Aorta (tissue), 5 donors: ENCODE measurements around the gene PROX2. TPM values are rescaled to one million over a fixed set of nuclear protein-coding genes. Genes with fewer than 3 reads are reported as not detected.

ENCODE experiments used
- ATAC-seq: fragments of 200-7000 bp; cut with Tn5 transposase; one replicate; pipeline ENCODE4 v1.9.1; 2022; ENCODE audit warnings: moderate library complexity; ENCODE audit not compliant: low FRiP score
- DNase-seq, 2 donors: peaks; one replicate each; pipeline ENCODE4 v3.0.0-alpha.2; 2020
- H3K27ac ChIP-seq, 2 donors: one replicate each; pipeline ENCODE4 v1.5.1; 2013; ENCODE audit warnings: low read length in 2 of 2, mild to moderate bottlenecking in 2 of 2, moderate library complexity in 2 of 2, control low read depth in 1 of 2, inconsistent platforms in 1 of 2, low read depth in 1 of 2
- H3K27me3 ChIP-seq, 2 donors: one replicate each; pipeline ENCODE4 v1.6.1; 2013; ENCODE audit warnings: control low read depth in 1 of 2, low read length in 1 of 2, mild to moderate bottlenecking in 1 of 2, moderate library complexity in 1 of 2; ENCODE audit not compliant: insufficient read depth in 2 of 2, control insufficient read depth in 1 of 2
- H3K36me3 ChIP-seq, 2 donors: one replicate each; pipeline ENCODE4 v1.6.1; 2013; ENCODE audit warnings: control low read depth in 1 of 2, low read length in 1 of 2, mild to moderate bottlenecking in 1 of 2; ENCODE audit not compliant: insufficient read depth in 2 of 2, control insufficient read depth in 1 of 2
- H3K4me1 ChIP-seq, 2 donors: one replicate each; pipeline ENCODE4 v1.6.1; 2013; ENCODE audit warnings: low read length in 2 of 2, control low read depth in 1 of 2, mild to moderate bottlenecking in 1 of 2, moderate library complexity in 1 of 2; ENCODE audit not compliant: insufficient read depth in 2 of 2, control insufficient read depth in 1 of 2
- H3K4me3 ChIP-seq, 2 donors: one replicate each; pipeline ENCODE4 v1.5.1; 2013; ENCODE audit warnings: low read length in 2 of 2, control low read depth in 1 of 2, mild to moderate bottlenecking in 1 of 2
- H3K9me3 ChIP-seq: one replicate; pipeline ENCODE4 v1.6.1; 2013; ENCODE audit warnings: mild to moderate bottlenecking, low read length; ENCODE audit not compliant: control insufficient read depth
- WGBS, 2 donors: extraction: QIAGEN DNeasy Blood & Tissue Kit; methylation state at CpG; one replicate each; pipeline ENCODE4 v1.1.7; 2013; 5-methylcytosine and 5-hydroxymethylcytosine counted together
- intact Hi-C, 2 donors: fragments of 100-400 bp; cut with DNase I; formaldehyde crosslinking; loops; one replicate each; pipeline versions ENCODE4 v1.14.2 to v1.15.0; 2022
- long read RNA-seq, 2 donors: library from polyadenylated mRNA; unstranded; transcript quantifications; one replicate each; pipeline ENCODE4 v2.0.0, GENCODE V29; 2020 to 2021
- polyA plus RNA-seq, 2 donors: library from polyadenylated mRNA; stranded (reverse); fragments of 200-250 nt; gene quantifications; one replicate each; pipeline ENCODE4 v1.2.3, GENCODE V29; 2013
- total RNA-seq, 2 donors: library from RNA; stranded (reverse); fragmentation: NEBNext Ultra II Directional; extraction: Animal tissue kit (Norgen Biotek cat#: 25700); gene quantifications; one replicate each; pipeline ENCODE4 v1.2.1, GENCODE V29; 2021
- donor health status: healthy with polysubstance abuse.
- donor health status: Bipolar disorder and iron deficiency.
- donor health status: DM: no; HTN: no; CAD: no.
- donor health status: DM: no; HTN: no; CAD: no.
- donor health status: DM: yes; HTN: yes; CAD: no.

The PROX2 gene, protein sequence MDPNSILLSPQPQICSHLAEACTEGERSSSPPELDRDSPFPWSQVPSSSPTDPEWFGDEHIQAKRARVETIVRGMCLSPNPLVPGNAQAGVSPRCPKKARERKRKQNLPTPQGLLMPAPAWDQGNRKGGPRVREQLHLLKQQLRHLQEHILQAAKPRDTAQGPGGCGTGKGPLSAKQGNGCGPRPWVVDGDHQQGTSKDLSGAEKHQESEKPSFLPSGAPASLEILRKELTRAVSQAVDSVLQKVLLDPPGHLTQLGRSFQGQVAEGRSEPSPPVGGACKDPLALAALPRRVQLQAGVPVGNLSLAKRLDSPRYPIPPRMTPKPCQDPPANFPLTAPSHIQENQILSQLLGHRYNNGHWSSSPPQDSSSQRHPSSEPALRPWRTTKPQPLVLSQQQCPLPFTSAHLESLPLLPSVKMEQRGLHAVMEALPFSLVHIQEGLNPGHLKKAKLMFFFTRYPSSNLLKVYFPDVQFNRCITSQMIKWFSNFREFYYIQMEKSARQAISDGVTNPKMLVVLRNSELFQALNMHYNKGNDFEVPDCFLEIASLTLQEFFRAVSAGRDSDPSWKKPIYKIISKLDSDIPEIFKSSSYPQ
- total RNA-seq (not detected), polyA plus RNA-seq (not detected)
- long read RNA-seq, donor 1, partial matches to known transcripts = 0 of 1 reads
- long read RNA-seq, donor 1, other reads (novel, unspliced or antisense) = 1 of 1 reads
- long read RNA-seq, donor 2, partial matches to known transcripts = 0 of 14 reads
- long read RNA-seq, donor 2, other reads (novel, unspliced or antisense) = 14 of 14 reads

DNA sequence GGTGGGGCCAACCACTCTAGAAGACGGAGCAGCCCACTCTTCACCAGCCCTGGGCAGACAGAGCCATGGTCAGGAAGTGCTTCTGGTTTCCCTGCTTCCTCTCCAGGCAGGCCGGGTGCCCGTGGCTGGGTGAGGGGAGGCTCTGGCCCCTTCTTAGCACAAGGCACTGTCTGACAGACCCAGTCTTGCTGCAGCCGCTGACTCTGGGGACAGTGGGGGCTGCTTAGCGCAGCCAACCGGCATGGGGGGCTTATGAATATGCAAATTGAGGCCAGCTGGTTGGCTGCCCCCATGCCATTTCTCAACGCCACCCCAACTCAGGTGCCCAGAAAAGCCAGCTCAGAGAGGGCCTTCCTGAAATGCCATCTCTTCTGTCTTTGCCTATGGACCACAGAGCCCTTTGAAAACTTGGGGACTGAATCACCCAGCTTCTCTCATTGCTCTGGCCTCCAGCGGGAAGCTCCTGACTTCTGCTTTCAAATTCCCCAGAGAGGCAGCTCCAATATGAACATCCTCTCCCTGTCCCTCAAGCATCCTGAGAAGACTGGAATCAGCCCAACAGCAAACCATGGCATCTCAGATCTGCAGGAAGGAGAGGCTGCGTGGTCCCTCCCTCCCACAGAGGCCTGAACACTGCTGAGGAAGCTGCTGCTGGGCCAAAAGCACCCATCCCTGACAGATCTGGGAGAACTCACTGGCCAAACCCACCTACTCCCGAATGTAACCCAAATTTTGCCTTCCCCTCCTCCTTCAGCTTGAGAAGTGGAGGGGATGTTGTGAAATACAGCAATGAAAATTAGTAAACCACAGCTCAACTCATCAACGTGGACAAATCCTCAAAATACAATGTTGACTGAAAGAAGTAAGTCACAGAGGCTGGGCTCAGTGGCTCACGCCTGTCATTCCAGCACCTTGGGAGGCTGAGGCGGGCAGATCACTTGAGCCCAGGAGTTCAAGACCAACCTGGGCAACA lies at the start of gene PROX2:
PROX2 (minus strand) TSS at position 205 of the 973 bp plus-strand sequence. CDS start 12,311 bp downstream, outside the sequence.
- H3K36me3 ChIP-seq = no peaks in the 10 kb centered on the region
- no peak within 1 kb of the TSS for H3K27ac ChIP-seq
- intact Hi-C loops = no loop called here
- no peak for DNase-seq
- no peaks in the 10 kb centered on the region for H3K9me3 ChIP-seq
- no peaks in the 10 kb centered on the region for H3K4me1 ChIP-seq
- WGBS, 2 donors = 65 to 72% methylated on average over 12 to 13 of the region's 13 CpGs
- no peak for ATAC-seq
- no peaks in the 10 kb centered on the region for H3K27me3 ChIP-seq
- H3K4me3 ChIP-seq = no peak within 1 kb of the TSS

DNA sequence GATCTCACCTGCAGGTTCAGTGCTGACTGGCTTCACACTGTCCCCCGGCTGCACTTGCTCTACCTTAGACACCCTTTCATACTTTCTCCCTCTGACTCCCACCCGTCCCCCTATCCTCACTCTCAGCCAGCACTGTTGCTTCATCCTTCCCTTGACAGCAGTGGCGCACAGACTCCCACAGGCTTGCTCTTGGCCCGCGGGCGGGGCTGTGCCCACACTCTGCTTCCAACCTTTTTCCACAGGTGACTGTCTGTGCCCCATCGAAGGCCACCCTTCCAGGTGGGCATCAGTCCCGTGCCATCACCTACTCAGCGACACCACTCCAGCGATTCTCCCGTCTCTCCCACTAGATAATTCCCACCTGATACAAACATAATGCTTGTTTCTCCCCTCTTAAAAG lies 48.1 kb upstream of the PROX2 start:
- H3K4me1 ChIP-seq = no peaks in the 10 kb centered on the region
- DNase-seq = peak; percentile 21 to 42
- no peaks in the 10 kb centered on the region for H3K9me3 ChIP-seq
- intact Hi-C loops = no loop called here
- no peak overlapping the region for H3K4me3 ChIP-seq
- no peak overlapping the region for H3K27ac ChIP-seq
- 82 to 85% methylated on average over 11 of the region's 11 CpGs for WGBS, 2 donors
- H3K27me3 ChIP-seq = no peaks in the 10 kb centered on the region
- ATAC-seq = no peak
- H3K36me3 ChIP-seq = no peaks in the 10 kb centered on the region

DNA sequence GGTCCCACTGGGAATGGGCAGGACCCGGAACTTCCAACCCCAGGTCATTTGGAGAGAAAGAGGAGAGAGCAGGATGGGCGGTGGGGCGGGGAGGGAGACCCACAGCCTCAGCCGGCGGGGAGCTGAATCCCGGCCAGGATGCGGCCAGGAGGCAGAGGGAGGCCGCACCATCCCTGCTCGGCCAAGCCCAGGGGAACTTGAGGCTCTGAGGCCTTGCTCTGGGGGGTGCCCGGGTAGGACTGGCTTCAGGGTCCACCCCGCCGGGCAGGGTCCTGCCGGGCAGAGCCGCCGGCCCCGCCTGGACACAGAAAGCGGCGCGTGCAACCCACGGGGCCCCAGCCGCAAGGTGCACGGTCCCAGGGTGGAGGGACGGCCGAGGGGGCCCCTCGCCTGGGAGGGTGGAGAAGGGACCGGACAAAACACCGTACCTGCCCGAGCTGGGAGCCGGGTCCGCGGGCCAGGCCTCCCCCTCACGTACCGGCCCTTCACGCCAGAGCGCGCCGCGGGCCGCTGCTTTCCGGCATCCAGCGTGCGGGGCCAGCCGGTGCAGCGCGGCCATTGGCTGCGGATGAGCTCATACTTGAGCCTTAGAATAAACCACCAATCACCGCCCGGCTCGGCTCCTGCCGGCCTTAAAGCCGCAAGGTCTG lies 46.9 kb upstream of the PROX2 start, which contains the start of gene RPS6KL1:
RPS6KL1 (minus strand) TSS at position 509 of the 650 bp plus-strand sequence. CDS start 1,719 bp downstream, outside the sequence.
- no peaks in the 10 kb centered on the region for H3K27me3 ChIP-seq
- H3K4me1 ChIP-seq = no peaks in the 10 kb centered on the region
- peak within 1 kb of the TSS; percentile 38 to 73 for H3K4me3 ChIP-seq
- peak; percentile 90 for ATAC-seq
- H3K9me3 ChIP-seq = no peaks in the 10 kb centered on the region
- WGBS, 2 donors = 1 to 2% methylated on average over 41 to 51 of the region's 51 CpGs
- intact Hi-C loops = no loop called here
- DNase-seq = peak; percentile 89 to 96
- H3K36me3 ChIP-seq = no peaks in the 10 kb centered on the region
- H3K27ac ChIP-seq = peak within 1 kb of the TSS; percentile 6 to 14

DNA sequence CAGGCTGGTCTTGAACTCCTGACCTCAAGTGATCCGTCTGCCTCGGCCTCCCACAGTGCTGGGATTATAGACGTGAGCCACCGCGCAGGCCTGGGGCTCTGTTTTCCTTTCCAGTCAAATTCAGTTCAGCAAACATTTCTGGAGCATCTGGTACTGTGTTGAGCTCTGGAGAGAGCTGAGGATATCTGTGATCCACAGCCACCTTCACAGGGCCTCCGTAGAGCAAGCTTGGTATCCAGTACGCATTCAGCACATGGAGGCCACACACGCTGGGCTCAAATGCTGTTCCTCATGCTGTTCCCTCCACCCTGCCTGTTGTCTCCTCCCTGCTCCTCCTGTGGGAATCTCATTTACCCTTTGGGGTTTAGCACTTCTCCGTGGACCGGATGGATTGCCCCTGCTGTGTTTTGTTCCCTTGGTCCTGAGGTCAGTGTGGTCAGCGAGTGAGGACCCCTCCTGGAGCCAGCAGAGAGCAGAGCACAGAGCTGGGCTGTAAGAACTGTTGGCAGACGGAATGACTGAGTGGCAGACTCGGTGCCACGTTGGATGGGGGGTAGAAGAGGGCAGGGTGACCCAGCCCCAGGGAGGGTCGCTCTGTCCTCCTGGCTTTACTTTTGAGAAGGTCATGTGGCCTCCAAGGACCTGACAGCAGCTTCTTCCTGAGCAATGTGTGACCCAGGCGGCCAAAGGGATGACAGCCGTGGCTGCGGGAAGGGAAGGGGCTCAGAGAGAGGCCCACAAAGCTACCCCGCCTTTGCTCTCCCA lies 46.2 kb upstream of the PROX2 start:
- Histone ChIP-seq H3K4me3 (peak overlapping the region in 1 of 2 donors; percentile 73), H3K9me3 (no peaks in the 10 kb centered on the region), H3K27me3 (no peaks in the 10 kb centered on the region), H3K36me3 (no peaks in the 10 kb centered on the region), H3K27ac (no peak overlapping the region), H3K4me1 (no peaks in the 10 kb centered on the region)
- WGBS, 2 donors = 67 to 70% methylated on average over 19 of the region's 19 CpGs
- ATAC-seq = no peak
- peak in 1 of 2 donors; percentile 65 for DNase-seq
- intact Hi-C loops = no loop called here

DNA sequence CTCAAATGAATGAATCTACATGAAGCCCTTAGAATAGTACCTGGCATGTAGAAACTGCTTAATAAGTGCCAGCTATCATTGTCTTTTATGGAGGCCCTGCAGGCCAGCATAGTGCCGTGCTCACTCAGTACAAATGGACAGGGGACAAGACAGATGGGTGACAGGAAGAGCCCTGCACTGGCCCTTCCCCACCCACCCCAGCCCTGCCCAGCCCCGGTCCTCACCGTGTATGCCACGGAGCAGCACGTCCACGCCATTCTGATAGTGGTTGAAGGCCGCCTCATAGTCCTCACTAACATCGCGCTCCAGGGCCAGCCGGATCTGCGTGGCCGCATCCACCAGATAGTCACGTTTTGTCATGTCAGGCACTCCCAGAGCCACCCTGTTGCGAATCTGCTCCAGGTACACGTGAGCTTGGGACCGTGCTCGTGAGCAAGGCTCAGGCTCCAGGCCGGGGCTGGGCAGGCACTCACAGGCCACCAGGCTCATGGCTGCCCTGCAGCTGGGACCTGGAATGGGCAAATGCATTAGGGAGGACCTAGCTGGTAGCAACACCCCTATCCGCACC lies 45.2 kb upstream of the PROX2 start:
- Histone ChIP-seq H3K27me3 (no peaks in the 10 kb centered on the region), H3K4me1 (no peaks in the 10 kb centered on the region), H3K4me3 (no peak overlapping the region), H3K36me3 (no peaks in the 10 kb centered on the region), H3K9me3 (no peaks in the 10 kb centered on the region), H3K27ac (no peak overlapping the region)
- 91 to 92% methylated on average over 19 of the region's 19 CpGs for WGBS, 2 donors
- intact Hi-C loops = no loop called here
- ATAC-seq (no peak), DNase-seq (peak in 1 of 2 donors; percentile 64)

DNA sequence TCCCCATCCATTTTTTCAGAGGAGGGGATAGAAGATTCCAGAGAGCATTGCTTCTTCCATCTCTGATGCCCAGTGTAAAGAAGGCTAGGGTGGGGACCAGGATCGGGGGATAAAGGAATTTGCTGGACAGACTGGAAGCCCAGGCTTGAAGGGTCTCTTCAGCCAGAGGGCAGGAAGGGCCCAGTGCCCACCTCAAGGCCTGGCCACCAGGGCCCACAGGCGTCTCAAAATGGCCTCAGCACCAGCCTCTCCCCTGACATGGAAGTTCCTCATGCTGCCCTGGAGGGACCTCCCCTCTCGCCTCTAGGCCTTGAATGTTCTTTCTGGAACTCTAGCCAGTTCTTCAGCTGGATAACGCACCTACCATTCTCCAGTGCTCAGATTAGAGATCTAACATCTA lies 44.3 kb upstream of the PROX2 start:
- Histone ChIP-seq H3K36me3 (no peaks in the 10 kb centered on the region), H3K4me1 (no peaks in the 10 kb centered on the region), H3K9me3 (no peaks in the 10 kb centered on the region), H3K27ac (no peak overlapping the region), H3K27me3 (no peaks in the 10 kb centered on the region), H3K4me3 (no peak overlapping the region)
- DNase-seq (peak in 1 of 2 donors; percentile 36), ATAC-seq (no peak)
- WGBS, 2 donors = 92 to 93% methylated on average over 4 of the region's 4 CpGs
- intact Hi-C loops = no loop called here

DNA sequence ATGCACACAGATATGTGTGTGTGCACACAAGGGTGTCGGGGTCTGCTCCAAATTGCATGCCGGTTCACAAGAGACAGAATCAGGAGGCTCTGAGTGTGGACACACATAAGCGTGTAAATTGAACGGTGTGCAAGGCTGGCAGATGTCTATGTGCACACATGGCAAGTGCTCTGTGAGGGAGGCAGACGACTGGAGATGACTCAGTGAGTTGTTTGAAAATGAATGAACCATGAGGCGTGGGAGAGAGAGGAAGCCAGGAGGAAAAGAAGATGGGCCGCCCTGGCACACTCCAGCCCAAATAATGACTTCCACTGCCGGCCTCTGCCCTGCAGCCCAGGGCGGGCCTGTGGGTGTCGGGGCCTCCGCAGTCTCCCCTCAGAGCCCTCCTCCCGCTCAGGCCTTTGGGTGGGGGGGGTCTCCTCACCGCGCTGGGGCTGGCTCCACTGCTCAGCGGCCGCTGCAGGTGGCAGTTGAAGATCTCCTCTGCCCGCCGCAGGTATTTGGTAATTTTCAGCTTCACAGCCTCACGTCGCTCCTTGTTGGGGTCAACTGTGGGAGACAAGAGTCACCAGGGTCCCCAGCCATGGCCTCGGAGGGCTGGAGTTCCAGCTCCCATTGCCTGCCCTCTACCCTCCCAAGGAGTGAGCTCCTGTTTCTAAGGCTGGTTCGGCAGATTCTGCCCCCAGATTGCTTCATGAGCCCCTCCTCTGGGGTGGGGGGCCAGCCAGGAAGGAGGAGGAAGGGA lies 43.6 kb upstream of the PROX2 start:
- H3K27ac ChIP-seq = no peak overlapping the region
- DNase-seq (peak in 1 of 2 donors; percentile 69), ATAC-seq (no peak)
- no peaks in the 10 kb centered on the region for H3K4me1 ChIP-seq
- H3K4me3 ChIP-seq = no peak overlapping the region
- intact Hi-C loops = no loop called here
- WGBS, 2 donors = 91 to 92% methylated on average over 22 of the region's 22 CpGs
- no peaks in the 10 kb centered on the region for H3K9me3 ChIP-seq
- no peaks in the 10 kb centered on the region for H3K36me3 ChIP-seq
- H3K27me3 ChIP-seq = no peaks in the 10 kb centered on the region
